DOHH2 (cell line): ENCODE measurements around the gene PTPN5.

ENCODE experiments used
- CTCF ChIP-seq: fragments of 200-600 bp; sonication (generic); IDR thresholded peaks from one replicate; pipeline ENCODE4 v1.5.1; 2014; ENCODE audit warnings: antibody characterized with exemption, mild to moderate bottlenecking, low read depth, low read length; ENCODE audit not compliant: poor library complexity, severe bottlenecking
- EZH2phosphoT487 ChIP-seq: fragments of 200-600 bp; sonication (generic); IDR thresholded peaks from 2 replicates; pipeline ENCODE4 v1.6.1; 2017; ENCODE audit warnings: borderline replicate concordance, mild to moderate bottlenecking, antibody characterized with exemption, low read length, moderate library complexity, mixed read lengths

- TF ChIP-seq CTCF (no peak), EZH2phosphoT487 (no peak)
These were observed 89.9 kb downstream of the PTPN5 start for GRCh38 chr11:18701614-18702216.
